ENCODE results near the gene GPR39. TPM values are rescaled to one million over a fixed set of nuclear protein-coding genes. Genes with fewer than 3 reads are reported as not detected.

GPR39 gene
- total RNA-seq, 6 experiments from 2014 or later: 2.2 to 3.0 (median 2.5) TPM

- H3K27ac Mint-ChIP-seq: no peak overlapping the region
- H3K36me3 Mint-ChIP-seq (ENCODE audit: low read depth): no peaks in the 10 kb centered on the region
- H3K27me3 Mint-ChIP-seq (ENCODE audit: insufficient read depth): peaks cover 8% of the 10 kb centered on the region; the same call in 1 of the 2 replicates
- TF ChIP-seq CTCF (IDR thresholded peaks at IDR 0.05): no peak
- peaks cover 6% of the 10 kb centered on the region; the same call in 1 of the 2 replicates for H3K4me1 Mint-ChIP-seq (ENCODE audit: low read depth)
- no peak for DNase-seq
- H3K9me3 Mint-ChIP-seq: no peaks in the 10 kb centered on the region; the same call in 1 of the 2 replicates
- no peak overlapping the region for H3K4me3 Mint-ChIP-seq
These were observed 180.6 kb downstream of the GPR39 start for GRCh38 chr2:132597166-132597565.

GRCh38 chr2:132597831-132598230 is 181.2 kb downstream of the GPR39 start:
- H3K27me3 Mint-ChIP-seq (ENCODE audit: insufficient read depth): peaks cover 8% of the 10 kb centered on the region; the same call in 1 of the 2 replicates

DNA sequence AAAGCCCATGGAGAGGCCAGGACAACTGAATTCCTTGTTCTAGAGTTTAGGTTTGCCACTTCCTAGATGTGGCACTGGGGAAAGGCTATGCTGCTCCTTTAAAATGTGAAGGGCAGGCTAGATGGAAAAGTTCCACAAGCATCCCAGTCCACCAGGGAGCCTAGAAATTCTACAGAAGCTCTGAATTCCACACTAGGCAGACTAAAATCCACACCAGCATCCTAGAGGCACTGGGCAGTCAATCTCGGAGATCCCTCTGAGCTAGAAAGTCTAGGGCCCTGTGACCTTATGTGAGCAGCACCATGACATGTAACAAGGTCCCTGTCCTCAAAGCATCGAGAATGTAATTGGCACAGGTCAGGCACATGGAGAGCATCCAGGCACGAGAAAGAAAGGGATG is 181.9 kb downstream of the GPR39 start:
- TF ChIP-seq CTCF (IDR thresholded peaks at IDR 0.05): no peak
- DNase-seq: no peak
- no peak overlapping the region for H3K27ac Mint-ChIP-seq

More at GRCh38 chr2:132597831-132598230, 181.2 kb downstream of the GPR39 start:
- H3K4me1 Mint-ChIP-seq (ENCODE audit: low read depth): peaks cover 6% of the 10 kb centered on the region; the same call in 1 of the 2 replicates
- no peak overlapping the region for H3K27ac Mint-ChIP-seq
- no peak for TF ChIP-seq CTCF (IDR thresholded peaks at IDR 0.05)
- H3K4me3 Mint-ChIP-seq: no peak overlapping the region
- H3K36me3 Mint-ChIP-seq (ENCODE audit: low read depth): no peaks in the 10 kb centered on the region
- DNase-seq: no peak
- no peaks in the 10 kb centered on the region for H3K9me3 Mint-ChIP-seq

DNA sequence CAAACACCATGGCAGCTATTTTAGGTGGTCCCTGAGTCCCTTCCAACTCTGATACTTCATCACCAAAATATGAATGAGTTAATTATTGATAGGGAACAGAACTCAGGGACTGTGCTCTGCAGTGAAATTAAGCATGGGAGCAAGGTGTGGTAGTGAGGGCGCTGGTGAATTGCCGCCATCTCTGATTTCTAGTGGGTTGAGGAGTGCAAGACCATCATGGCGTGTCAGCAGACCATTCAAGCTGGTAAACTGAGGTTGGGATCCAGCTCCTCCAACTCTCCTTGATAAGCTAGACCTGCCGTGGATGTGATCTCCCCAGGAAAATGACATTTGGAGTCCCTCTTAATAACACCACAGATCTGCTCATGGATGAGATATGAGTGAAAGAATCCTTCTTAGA is 183.0 kb downstream of the GPR39 start:
- Mint-ChIP-seq H3K27ac (no peak overlapping the region), H3K9me3 (no peaks in the 10 kb centered on the region), H3K36me3 (ENCODE audit: low read depth) (no peaks in the 10 kb centered on the region), H3K4me1 (ENCODE audit: low read depth) (no peaks in the 10 kb centered on the region), H3K4me3 (no peak overlapping the region), H3K27me3 (ENCODE audit: insufficient read depth) (peaks cover 11% of the 10 kb centered on the region)
- TF ChIP-seq CTCF (IDR thresholded peaks at IDR 0.05): no peak
- DNase-seq: no peak

More for the DNA sequence above, 181.9 kb downstream of the GPR39 start:
- Mint-ChIP-seq H3K4me3 (no peak overlapping the region), H3K9me3 (no peaks in the 10 kb centered on the region), H3K27me3 (ENCODE audit: insufficient read depth) (peaks cover 8% of the 10 kb centered on the region; the same call in 1 of the 2 replicates), H3K4me1 (ENCODE audit: low read depth) (no peaks in the 10 kb centered on the region; the same call in 1 of the 2 replicates), H3K36me3 (ENCODE audit: low read depth) (no peaks in the 10 kb centered on the region)

GRCh38 chr2:132604561-132604960 is 188.0 kb downstream of the GPR39 start:
- no peaks in the 10 kb centered on the region for H3K4me1 Mint-ChIP-seq (ENCODE audit: low read depth)
- H3K36me3 Mint-ChIP-seq (ENCODE audit: low read depth): no peaks in the 10 kb centered on the region
- no peak overlapping the region for H3K27ac Mint-ChIP-seq

More at GRCh38 chr2:132604561-132604960, 188.0 kb downstream of the GPR39 start:
- Mint-ChIP-seq H3K27me3 (ENCODE audit: insufficient read depth) (peaks cover 11% of the 10 kb centered on the region), H3K4me3 (no peak overlapping the region), H3K9me3 (no peaks in the 10 kb centered on the region)
- no peak for TF ChIP-seq CTCF (IDR thresholded peaks at IDR 0.05)
- DNase-seq: no peak

Measured in HFFc6 (cell line).